OCI-LY3 (cell line): Measurements from ENCODE around the gene CHAF1A.

Experiments used
- EZH2phosphoT487 ChIP-seq: fragments of 200-600 bp; shearing (Covaris generic); IDR thresholded peaks from 2 replicates; pipeline ENCODE4 v1.6.1; 2018; ENCODE audit warnings: antibody characterized with exemption, mixed run types, low read depth
- TF ChIP-seq, protein P1 (sequence below): fragments of 200-600, 300-600 bp; sonication (generic); IDR thresholded peaks from 2 replicates; pipeline ENCODE4 v1.5.1; 2014; ENCODE audit warnings: antibody characterized with exemption, low read length, low read depth

DNA sequence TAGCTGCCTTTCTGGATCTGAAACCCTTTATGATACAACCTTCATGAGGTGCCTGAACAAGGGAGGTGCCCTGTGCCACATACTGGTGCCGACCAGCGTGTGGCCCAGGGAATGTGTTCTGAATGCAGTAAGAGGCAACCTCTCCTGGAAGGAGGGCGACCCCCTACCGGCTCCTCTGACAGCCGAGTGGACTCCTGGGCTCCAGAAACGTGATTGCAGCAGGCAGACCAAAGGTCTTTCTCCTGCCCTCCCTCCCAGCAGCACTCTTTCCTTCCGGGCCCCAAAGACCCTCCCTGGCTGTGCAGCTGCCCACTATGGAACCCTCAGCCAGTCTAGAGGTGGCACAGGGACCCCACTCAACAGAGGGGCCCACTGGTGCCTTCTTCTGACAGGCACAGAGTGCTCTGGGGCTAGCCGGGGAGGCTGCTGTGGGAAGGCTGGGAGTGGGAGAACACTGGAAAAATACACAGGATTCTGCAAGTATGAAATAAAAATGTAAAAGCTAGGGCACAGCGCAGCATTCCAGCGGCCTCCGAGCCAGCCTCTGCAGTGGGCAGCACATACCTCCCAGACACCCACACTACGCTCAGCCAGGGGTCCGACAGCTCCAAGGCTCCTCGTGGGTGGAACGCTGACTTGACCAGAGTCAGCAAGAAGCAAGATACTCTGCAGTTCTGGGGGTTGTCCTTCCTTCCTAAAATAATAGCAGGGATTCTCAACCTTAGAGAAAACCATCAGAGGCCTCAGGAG, 17.0 kb upstream of the CHAF1A start:
- TF ChIP-seq, protein P1, sequence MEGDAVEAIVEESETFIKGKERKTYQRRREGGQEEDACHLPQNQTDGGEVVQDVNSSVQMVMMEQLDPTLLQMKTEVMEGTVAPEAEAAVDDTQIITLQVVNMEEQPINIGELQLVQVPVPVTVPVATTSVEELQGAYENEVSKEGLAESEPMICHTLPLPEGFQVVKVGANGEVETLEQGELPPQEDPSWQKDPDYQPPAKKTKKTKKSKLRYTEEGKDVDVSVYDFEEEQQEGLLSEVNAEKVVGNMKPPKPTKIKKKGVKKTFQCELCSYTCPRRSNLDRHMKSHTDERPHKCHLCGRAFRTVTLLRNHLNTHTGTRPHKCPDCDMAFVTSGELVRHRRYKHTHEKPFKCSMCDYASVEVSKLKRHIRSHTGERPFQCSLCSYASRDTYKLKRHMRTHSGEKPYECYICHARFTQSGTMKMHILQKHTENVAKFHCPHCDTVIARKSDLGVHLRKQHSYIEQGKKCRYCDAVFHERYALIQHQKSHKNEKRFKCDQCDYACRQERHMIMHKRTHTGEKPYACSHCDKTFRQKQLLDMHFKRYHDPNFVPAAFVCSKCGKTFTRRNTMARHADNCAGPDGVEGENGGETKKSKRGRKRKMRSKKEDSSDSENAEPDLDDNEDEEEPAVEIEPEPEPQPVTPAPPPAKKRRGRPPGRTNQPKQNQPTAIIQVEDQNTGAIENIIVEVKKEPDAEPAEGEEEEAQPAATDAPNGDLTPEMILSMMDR = no peak
- TF ChIP-seq EZH2phosphoT487 = no peak
